ENCODE measurements around the gene ENPP6.

ENPP6 gene

GRCh38 chr4:184255871-184256642 lies 38.4 kb upstream of the ENPP6 start:
- no peaks in the 10 kb centered on the region for H3K27me3 ChIP-seq
- no peak overlapping the region for H3K9ac ChIP-seq
- peaks cover 15% of the 10 kb centered on the region for H3K9me3 ChIP-seq
- no peaks in the 10 kb centered on the region for H3K36me3 ChIP-seq
- H3K4me2 ChIP-seq = no peak overlapping the region
- no peak overlapping the region for H3K4me3 ChIP-seq
- no peak overlapping the region for H3K27ac ChIP-seq
- no peaks in the 10 kb centered on the region for H3K4me1 ChIP-seq
- H4K20me1 ChIP-seq = no peaks in the 10 kb centered on the region
- TF ChIP-seq Cebpa-rat (IDR thresholded peaks at IDR 0.05) = no peak

- Histone ChIP-seq H3K9me3 (peaks cover 15% of the 10 kb centered on the region), H3K4me1 (no peaks in the 10 kb centered on the region), H4K20me1 (no peaks in the 10 kb centered on the region), H3K36me3 (no peaks in the 10 kb centered on the region), H3K27me3 (no peaks in the 10 kb centered on the region), H3K9ac (no peak overlapping the region), H3K4me2 (no peak overlapping the region), H3K27ac (no peak overlapping the region), H3K4me3 (no peak overlapping the region)
- no peak for TF ChIP-seq Cebpa-rat (IDR thresholded peaks at IDR 0.05)
These were observed 37.7 kb upstream of the ENPP6 start for GRCh38 chr4:184255361-184255760.

- no peak overlapping the region for H3K27ac ChIP-seq
- no peaks in the 10 kb centered on the region for H3K27me3 ChIP-seq
- no peaks in the 10 kb centered on the region for H3K4me1 ChIP-seq
- no peaks in the 10 kb centered on the region for H4K20me1 ChIP-seq
- no peak overlapping the region for H3K4me3 ChIP-seq
- H3K9me3 ChIP-seq = peaks cover 15% of the 10 kb centered on the region
- H3K4me2 ChIP-seq = no peak overlapping the region
- H3K9ac ChIP-seq = no peak overlapping the region
- TF ChIP-seq Cebpa-rat (IDR thresholded peaks at IDR 0.05) = no peak
- H3K36me3 ChIP-seq = no peaks in the 10 kb centered on the region
These were observed 35.4 kb upstream of the ENPP6 start for GRCh38 chr4:184253072-184253420.

DNA sequence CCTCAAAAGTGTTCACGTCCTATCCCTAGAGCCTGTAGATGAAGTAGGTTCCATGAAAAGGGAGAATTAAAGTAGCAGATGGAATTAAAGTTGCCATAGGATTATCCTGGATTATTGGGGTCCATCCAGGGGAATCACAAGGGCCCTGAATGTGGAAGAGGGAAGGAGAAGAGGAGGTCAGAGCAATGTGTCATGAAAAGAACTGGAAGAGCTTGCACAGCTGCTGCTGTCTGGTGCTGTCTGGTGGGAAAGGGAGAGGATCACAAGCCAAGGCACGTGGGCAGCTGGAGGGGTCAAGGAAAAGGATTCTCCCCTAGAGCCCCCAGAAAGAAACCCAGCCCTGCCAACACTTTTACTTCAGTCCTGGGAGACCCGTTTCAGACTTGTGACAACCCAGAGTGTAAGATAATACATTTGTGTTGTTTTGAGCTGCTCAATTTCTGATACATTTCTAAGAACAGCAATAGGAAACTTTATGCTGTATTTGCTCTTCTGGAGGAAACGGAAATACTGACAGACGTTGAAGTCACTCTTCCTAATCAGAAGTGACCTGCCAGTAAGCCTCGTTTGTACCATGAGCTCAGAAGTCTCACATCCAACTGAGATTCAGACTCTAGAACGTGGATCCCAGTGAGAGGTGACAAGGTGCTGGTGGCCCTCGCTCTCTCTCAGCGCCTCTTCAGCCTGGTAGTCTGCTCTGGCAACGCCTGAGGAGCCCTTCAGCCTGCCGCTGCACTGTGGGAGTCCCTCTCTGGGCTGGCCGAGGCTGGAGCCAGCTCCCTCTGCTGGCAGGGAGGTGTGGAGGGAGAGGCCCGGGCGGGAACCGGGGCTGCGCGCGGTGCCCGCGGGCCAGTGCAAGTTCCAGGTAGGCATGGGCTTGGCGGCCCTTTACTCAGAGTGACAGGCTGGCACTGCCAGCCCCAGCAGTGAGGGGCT lies 34.7 kb upstream of the ENPP6 start:
- H4K20me1 ChIP-seq = no peaks in the 10 kb centered on the region
- no peak for TF ChIP-seq Cebpa-rat (IDR thresholded peaks at IDR 0.05)
- H3K9me3 ChIP-seq = peaks cover 15% of the 10 kb centered on the region
- H3K27me3 ChIP-seq = no peaks in the 10 kb centered on the region
- no peaks in the 10 kb centered on the region for H3K36me3 ChIP-seq
- H3K4me3 ChIP-seq = no peak overlapping the region
- no peaks in the 10 kb centered on the region for H3K4me1 ChIP-seq
- no peak overlapping the region for H3K9ac ChIP-seq
- H3K4me2 ChIP-seq = no peak overlapping the region
- no peak overlapping the region for H3K27ac ChIP-seq

DNA sequence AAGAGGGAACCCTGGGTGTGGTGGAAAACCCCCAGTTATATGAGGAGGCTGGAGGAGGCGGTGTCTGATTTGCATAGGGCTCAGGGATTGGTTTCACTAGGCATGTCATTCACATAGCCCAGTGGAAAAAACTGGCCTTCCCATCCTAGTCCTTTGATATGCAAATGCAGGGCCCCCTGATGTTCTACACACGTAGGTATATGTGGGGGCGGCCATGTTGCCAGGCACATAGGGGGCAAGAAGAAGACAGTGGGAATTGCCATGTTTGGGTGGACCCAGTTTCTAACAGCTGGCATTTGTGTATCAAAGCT lies 34.0 kb upstream of the ENPP6 start:
- Histone ChIP-seq H3K4me3 (no peak overlapping the region), H3K27ac (no peak overlapping the region), H3K4me1 (no peaks in the 10 kb centered on the region), H3K36me3 (no peaks in the 10 kb centered on the region), H3K4me2 (no peak overlapping the region), H3K27me3 (no peaks in the 10 kb centered on the region), H3K9me3 (peaks cover 15% of the 10 kb centered on the region), H4K20me1 (no peaks in the 10 kb centered on the region), H3K9ac (no peak overlapping the region)
- no peak for TF ChIP-seq Cebpa-rat (IDR thresholded peaks at IDR 0.05)

- Histone ChIP-seq H3K9me3 (peaks cover 15% of the 10 kb centered on the region), H3K4me3 (no peak overlapping the region), H3K27ac (no peak overlapping the region), H3K4me2 (no peak overlapping the region), H3K36me3 (no peaks in the 10 kb centered on the region), H3K9ac (no peak overlapping the region), H4K20me1 (no peaks in the 10 kb centered on the region), H3K27me3 (no peaks in the 10 kb centered on the region), H3K4me1 (no peaks in the 10 kb centered on the region)
- no peak for TF ChIP-seq Cebpa-rat (IDR thresholded peaks at IDR 0.05)
These were observed 33.4 kb upstream of the ENPP6 start for GRCh38 chr4:184250795-184251669.

DNA sequence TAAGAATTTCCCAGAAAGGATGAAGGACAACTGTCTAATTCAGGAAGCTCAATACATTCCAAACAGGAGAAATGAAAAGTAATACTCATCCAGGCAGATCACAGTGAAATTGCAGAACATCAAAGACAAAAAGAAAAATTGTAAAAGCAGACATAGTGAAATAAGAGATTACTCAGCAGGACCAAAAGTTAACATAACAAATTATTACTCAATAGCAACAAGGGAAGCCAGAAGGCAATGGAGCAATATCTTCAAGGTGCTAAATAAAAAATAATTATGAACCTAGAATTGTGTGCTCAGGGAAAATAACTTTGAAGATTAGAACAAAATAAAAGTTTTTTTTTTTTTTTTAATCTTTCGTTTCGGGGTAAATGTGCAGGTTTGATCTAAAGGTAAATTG lies 30.5 kb upstream of the ENPP6 start:
- H3K4me3 ChIP-seq = no peak overlapping the region
- H3K36me3 ChIP-seq = no peaks in the 10 kb centered on the region
- no peaks in the 10 kb centered on the region for H4K20me1 ChIP-seq

GRCh38 chr4:184247421-184247820 lies 29.7 kb upstream of the ENPP6 start:
- Histone ChIP-seq H3K9ac (no peak overlapping the region), H3K27ac (no peak overlapping the region), H3K27me3 (no peaks in the 10 kb centered on the region), H3K9me3 (no peaks in the 10 kb centered on the region), H3K4me2 (no peak overlapping the region), H3K4me1 (no peaks in the 10 kb centered on the region), H3K36me3 (no peaks in the 10 kb centered on the region), H3K4me3 (no peak overlapping the region), H4K20me1 (no peaks in the 10 kb centered on the region)
- no peak for TF ChIP-seq Cebpa-rat (IDR thresholded peaks at IDR 0.05)

More for the DNA sequence above, 30.5 kb upstream of the ENPP6 start:
- no peak for TF ChIP-seq Cebpa-rat (IDR thresholded peaks at IDR 0.05)
- H3K27ac ChIP-seq = no peak overlapping the region
- H3K4me1 ChIP-seq = no peaks in the 10 kb centered on the region
- no peaks in the 10 kb centered on the region for H3K27me3 ChIP-seq
- no peak overlapping the region for H3K4me2 ChIP-seq
- peaks cover 8% of the 10 kb centered on the region for H3K9me3 ChIP-seq
- H3K9ac ChIP-seq = no peak overlapping the region

DNA sequence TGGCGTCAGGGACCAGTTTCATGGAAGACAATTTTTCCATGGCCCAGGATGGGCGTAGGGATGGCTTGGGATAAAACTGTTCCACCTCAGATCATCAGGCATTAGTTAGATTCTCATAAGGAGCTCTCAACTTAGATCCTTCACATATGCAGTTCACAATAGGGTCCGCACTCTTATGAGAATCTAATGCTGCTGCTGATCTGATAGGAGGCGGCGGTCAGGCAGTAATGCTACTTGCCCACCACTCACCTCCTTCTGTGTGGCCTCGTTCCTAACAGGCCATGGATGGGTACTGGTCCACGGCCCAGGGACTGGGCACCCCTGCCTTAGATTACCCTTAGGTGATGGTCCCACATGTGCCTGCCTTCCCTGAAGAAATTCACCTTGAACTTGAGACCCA lies 28.8 kb upstream of the ENPP6 start:
- no peaks in the 10 kb centered on the region for H4K20me1 ChIP-seq
- no peaks in the 10 kb centered on the region for H3K36me3 ChIP-seq
- no peaks in the 10 kb centered on the region for H3K27me3 ChIP-seq
- no peak overlapping the region for H3K9ac ChIP-seq
- H3K4me1 ChIP-seq = no peaks in the 10 kb centered on the region
- no peak for TF ChIP-seq Cebpa-rat (IDR thresholded peaks at IDR 0.05)
- H3K4me2 ChIP-seq = no peak overlapping the region
- H3K9me3 ChIP-seq = no peaks in the 10 kb centered on the region
- H3K27ac ChIP-seq = no peak overlapping the region
- H3K4me3 ChIP-seq = no peak overlapping the region

All from BLaER1 (cell line).